Measurements from ENCODE around the gene USP21.

The USP21 gene

GRCh38 chr1:161133220-161133740, 26.0 kb upstream of the USP21 start:
- in situ Hi-C loops (cut with HindIII; ENCODE audit: low sequenced_read_pairs), result no loop called here

GRCh38 chr1:161137881-161138280, 21.4 kb upstream of the USP21 start:
- in situ Hi-C loops (cut with HindIII; ENCODE audit: low sequenced_read_pairs), result no loop called here

GRCh38 chr1:161138431-161138830, 20.9 kb upstream of the USP21 start:
- in situ Hi-C loops (cut with HindIII; ENCODE audit: low sequenced_read_pairs), result no loop called here

DNA sequence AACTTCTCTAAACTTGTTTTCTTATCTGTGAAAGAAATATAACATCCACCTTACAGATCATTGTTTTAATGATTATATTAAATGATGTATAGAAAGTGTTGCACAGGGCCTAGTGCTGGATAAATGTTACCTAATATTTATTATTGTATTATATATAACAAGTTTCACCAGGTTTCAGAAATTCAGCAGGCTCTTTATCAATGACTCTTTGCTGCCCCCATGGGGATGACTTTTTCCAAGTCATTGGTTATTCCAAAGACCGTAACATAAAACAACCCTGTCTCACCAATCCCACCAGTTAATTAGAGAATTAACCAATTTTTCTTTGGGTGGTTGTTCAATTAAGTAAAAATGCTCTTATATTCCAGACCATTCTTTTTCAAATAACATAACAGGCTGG, 19.5 kb upstream of the USP21 start:
- in situ Hi-C loops (cut with HindIII; ENCODE audit: low sequenced_read_pairs), result no loop called here

DNA sequence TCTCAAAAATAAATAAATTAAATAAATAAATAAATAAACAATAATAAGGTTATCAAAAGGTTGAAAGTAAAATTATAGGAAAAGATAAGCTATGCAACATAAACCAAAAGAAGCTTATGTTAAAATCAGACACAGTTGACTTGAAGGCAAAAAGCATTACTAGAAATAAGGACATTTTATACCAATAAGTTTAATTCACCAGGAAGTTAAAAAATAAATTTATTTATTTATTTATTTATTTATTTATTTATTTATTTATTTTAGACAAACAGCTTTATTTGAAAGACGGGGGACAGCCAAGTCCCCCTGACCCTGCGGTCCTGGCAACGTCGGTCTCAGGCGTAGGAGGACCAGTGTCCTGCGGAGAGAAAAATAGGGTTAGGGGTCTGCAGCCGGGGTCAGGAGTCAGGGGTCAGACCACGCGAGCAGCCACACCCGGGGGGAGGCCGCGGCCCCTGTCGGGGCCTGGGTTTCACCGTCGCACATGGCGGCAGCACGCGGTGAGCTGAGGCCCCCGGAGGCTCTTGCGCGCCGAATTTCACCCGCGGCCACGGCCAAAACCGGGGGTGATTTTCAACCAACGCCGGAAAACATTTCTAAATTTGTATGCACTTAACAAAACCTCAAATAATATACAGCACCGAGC, 18.4 kb upstream of the USP21 start:
- in situ Hi-C loops (cut with HindIII; ENCODE audit: low sequenced_read_pairs), result no loop called here

- in situ Hi-C loops (cut with HindIII; ENCODE audit: low sequenced_read_pairs), result no loop called here
Observed at GRCh38 chr1:161145832-161146231, 13.5 kb upstream of the USP21 start.

DNA sequence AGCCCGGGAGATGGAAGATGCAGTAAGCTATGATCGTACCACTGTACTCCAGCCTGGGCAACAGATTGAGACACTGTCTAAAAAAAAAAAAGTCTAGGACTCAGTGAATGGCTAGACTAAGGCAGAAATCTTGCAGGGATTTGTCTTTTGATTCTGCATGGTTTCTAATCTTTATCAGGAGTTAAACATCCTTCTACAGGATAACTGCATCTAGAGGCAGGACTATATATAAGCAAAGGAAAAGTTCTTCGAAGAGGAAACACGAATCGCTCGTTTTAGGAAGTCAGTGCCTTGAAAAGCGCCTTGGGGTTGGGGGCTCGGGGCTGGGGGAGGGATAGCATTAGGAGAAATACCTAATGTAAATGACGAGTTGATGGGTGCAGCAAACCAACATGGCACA, 6.1 kb upstream of the USP21 start:
- in situ Hi-C loops (cut with HindIII; ENCODE audit: low sequenced_read_pairs), result no loop called here

GRCh38 chr1:161153682-161154337, 5.5 kb upstream of the USP21 start, which contains the start of gene UFC1:
Gene UFC1 (plus strand): TSS chr1:161153978. CDS start chr1:161153998, 20 bp downstream.
- in situ Hi-C loops (cut with HindIII; ENCODE audit: low sequenced_read_pairs), result no loop called here

DNA sequence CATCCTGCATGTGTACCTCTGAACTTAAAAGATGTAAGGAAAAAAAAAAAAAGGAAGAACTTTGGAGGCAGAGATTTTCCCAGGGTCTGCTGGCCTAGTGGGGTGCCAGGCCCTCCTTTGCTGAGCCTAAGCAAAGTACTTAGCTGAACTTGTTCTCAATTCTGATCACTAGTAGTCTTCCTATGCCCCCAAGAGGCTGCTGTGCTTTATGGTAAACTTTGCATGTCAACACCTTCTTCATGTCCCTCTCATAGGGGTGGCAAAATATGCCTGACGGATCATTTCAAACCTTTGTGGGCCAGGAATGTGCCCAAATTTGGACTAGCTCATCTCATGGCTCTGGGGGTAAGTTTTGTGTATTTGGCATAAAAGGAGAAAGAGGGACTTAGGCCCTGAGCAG, 1.4 kb upstream of the USP21 start:
- in situ Hi-C loops (cut with HindIII; ENCODE audit: low sequenced_read_pairs), result no loop called here

DNA sequence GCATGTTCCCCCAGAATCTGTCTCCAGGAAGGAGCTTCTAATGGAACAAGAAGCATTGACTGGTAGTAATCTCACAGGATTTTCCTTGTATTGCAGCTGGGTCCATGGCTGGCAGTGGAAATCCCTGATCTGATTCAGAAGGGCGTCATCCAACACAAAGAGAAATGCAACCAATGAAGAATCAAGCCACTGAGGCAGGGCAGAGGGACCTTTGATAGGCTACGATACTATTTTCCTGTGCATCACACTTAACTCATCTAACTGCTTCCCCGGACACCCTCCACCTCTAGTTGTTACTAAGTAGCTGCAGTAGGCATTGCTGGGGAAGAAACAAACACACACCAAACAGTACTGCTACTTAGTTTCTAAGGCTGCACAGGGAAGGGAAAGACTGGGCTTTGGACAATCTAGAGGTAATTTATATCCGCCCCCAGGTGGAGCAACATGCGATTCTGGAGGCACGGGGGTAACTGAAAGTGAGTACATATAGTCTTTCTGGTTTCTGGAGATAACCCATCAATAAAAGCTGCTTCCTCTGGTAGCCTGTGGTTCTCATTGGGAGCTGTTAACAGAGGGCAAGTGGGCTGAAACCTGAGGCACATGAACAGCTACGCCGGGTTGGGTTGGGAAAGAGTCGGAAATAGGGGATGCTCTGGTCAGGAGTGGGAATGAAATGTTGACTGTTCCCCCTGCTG, 837 bp upstream of the USP21 start:
- in situ Hi-C loops (cut with HindIII; ENCODE audit: low sequenced_read_pairs), result no loop called here

GRCh38 chr1:161159913-161160243, 578 bp downstream of the USP21 start:
- in situ Hi-C loops (cut with HindIII; ENCODE audit: low sequenced_read_pairs), result no loop called here

GRCh38 chr1:161160671-161161145, 1.4 kb downstream of the USP21 start:
- in situ Hi-C loops (cut with HindIII; ENCODE audit: low sequenced_read_pairs), result no loop called here

GRCh38 chr1:161161652-161162051, 2.4 kb downstream of the USP21 start:
- in situ Hi-C loops (cut with HindIII; ENCODE audit: low sequenced_read_pairs), result no loop called here

GRCh38 chr1:161162052-161162451, 2.8 kb downstream of the USP21 start:
- in situ Hi-C loops (cut with HindIII; ENCODE audit: low sequenced_read_pairs), result no loop called here

DNA sequence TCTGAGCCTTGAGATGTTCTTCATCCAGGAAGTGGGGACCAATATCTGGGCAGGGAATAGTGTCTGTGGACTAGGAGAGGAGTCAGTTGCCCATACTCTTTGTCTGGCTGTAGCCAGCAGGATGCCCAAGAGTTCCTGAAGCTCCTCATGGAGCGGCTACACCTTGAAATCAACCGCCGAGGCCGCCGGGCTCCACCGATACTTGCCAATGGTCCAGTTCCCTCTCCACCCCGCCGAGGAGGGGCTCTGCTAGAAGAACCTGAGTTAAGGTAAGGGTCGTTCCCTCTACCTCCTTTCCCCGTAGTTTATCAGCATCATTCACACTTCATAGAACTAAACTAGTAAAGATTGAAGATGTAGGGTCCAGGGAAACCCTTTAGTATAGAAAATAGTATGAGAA, 3.5 kb downstream of the USP21 start:
- in situ Hi-C loops (cut with HindIII; ENCODE audit: low sequenced_read_pairs), result no loop called here

- in situ Hi-C loops (cut with HindIII; ENCODE audit: low sequenced_read_pairs), result no loop called here
Observed at GRCh38 chr1:161163793-161164192, 4.5 kb downstream of the USP21 start.

DNA sequence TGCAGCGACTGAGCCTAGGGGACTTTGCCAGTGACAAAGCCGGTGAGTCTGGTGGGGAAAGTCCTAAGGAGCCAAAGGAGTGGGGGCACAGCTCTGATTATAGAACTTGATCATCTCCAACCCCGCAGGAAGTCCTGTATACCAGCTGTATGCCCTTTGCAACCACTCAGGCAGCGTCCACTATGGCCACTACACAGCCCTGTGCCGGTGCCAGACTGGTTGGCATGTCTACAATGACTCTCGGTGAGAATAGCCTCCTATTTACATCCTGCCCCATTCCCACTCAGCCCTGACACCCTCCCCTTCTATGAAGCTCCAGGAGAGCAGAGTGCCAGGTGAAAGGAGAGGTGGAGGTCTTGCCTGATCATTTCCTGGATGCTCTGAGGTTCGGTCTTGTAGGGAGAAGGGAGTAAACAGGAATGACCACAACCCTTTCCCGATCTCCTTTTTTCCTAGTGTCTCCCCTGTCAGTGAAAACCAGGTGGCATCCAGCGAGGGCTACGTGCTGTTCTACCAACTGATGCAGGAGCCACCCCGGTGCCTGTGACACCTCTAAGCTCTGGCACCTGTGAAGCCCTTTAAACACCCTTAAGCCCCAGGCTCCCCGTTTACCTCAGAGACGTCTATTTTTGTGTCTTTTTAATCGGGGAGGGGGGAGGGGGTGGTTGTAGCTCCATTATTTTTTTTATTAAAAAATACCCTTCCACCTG, 5.8 kb downstream of the USP21 start:
- in situ Hi-C loops (cut with HindIII; ENCODE audit: low sequenced_read_pairs), result no loop called here

DNA sequence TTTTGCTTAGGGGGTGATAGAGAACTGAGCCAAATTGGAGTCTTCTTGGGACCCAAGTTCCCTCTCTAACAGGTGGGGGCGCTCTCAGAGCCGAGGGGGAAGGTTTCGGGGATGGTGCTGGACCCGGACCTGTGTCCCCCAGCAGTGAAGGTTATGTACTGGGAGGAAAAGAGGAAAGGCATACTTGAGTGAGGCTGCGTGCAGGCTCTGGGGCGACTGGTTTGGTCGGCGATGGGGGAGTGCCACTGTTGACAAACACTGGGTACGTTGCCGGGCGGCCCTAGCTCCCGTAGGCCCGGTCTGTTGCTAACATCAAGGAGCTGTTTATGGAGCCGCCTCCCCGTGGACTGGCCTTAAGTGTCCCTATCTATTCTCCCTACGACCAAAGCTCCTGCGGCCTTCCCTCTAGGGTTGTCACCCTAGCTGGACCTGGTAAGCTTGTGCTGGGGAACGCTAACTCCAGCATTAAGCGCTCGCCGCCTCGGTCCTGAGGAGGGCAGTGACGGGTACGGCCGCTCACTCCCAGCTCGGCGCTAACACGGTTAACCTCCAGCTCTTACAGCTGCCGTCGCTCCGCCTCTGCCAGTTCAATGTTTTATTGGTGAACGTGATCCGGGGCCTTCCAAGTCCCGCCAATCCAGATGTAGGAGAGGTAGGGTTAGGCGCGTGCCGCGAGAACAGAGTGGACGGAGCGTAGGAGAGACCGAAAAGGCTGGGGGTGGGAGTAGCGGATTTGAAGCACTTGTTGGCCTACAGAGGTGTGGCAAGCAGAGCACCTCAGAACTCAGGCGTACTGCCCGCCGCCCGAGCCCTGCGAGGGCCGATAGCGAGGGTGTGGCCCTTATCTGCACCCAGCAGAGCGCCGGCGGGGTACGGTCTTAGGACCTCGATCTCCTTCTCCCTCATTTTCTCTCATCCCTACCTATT, 6.7 kb downstream of the USP21 start, which contains the start of gene PPOX:
TSS of gene PPOX (plus strand) at position 685 of the 927 bp plus-strand sequence. CDS start 422 bp downstream, outside the sequence.
- in situ Hi-C loops (cut with HindIII; ENCODE audit: low sequenced_read_pairs), result no loop called here

- in situ Hi-C loops (cut with HindIII; ENCODE audit: low sequenced_read_pairs), result no loop called here
Observed at GRCh38 chr1:161166669-161167548, 7.6 kb downstream of the USP21 start.
